HepG2 (cell line): ENCODE results near the gene GCM1. TPM values are rescaled to one million over a fixed set of nuclear protein-coding genes. Genes with fewer than 3 reads are reported as not detected.

Experiments used
- ARID4A ChIP-seq: sonication (generic); formaldehyde crosslinking; IDR thresholded peaks from 2 replicates; pipeline ENCODE4 v1.5.0; 2020; ENCODE audit warnings: mild to moderate bottlenecking, missing genetic modification reagents, borderline replicate concordance
- ARNT2 ChIP-seq: sonication (generic); formaldehyde crosslinking; IDR thresholded peaks from 2 replicates; pipeline ENCODE4 v1.8.0; 2022; ENCODE audit warnings: mild to moderate bottlenecking, low read depth, missing genetic modification reagents, moderate library complexity
- ATF6 ChIP-seq: sonication (generic); formaldehyde crosslinking; conservative IDR thresholded peaks from 2 replicates; pipeline ENCODE4 v1.4.0; 2020; ENCODE audit warnings: missing genetic modification reagents
- FOXP4 ChIP-seq: sonication (generic); formaldehyde crosslinking; IDR thresholded peaks from 2 replicates; pipeline ENCODE4 v1.4.0; 2020; ENCODE audit warnings: missing genetic modification reagents
- MAF1 ChIP-seq: sonication (generic); formaldehyde crosslinking; IDR thresholded peaks from 2 replicates; pipeline ENCODE4 v1.5.0; 2020; ENCODE audit warnings: missing genetic modification reagents, borderline replicate concordance
- POLR2G ChIP-seq: fragments of 200-400 bp; formaldehyde crosslinking; IDR thresholded peaks from 2 replicates; pipeline ENCODE4 v1.6.1; 2018; ENCODE audit warnings: mild to moderate bottlenecking, low read depth, low read length, moderate library complexity
- TIGD3 ChIP-seq: sonication (generic); formaldehyde crosslinking; IDR thresholded peaks from 2 replicates; pipeline ENCODE4 v1.5.1; 2020; ENCODE audit warnings: mild to moderate bottlenecking, missing genetic modification reagents, borderline replicate concordance
- ZBTB44 ChIP-seq: sonication (generic); formaldehyde crosslinking; IDR thresholded peaks from 2 replicates; pipeline ENCODE4 v1.4.0; 2020; ENCODE audit warnings: missing genetic modification reagents
- ZFP37 ChIP-seq: sonication (generic); formaldehyde crosslinking; IDR thresholded peaks from 2 replicates; pipeline ENCODE4 v1.4.0; 2020; ENCODE audit warnings: missing genetic modification reagents, borderline replicate concordance
- ZNF713 ChIP-seq: sonication (generic); formaldehyde crosslinking; IDR thresholded peaks from 2 replicates; pipeline ENCODE4 v1.4.0; 2020; ENCODE audit warnings: mild to moderate bottlenecking, missing genetic modification reagents
- ZNF766 ChIP-seq: sonication (generic); formaldehyde crosslinking; IDR thresholded peaks from 2 replicates; pipeline ENCODE4 v1.5.0; 2020; ENCODE audit warnings: missing genetic modification reagents, borderline replicate concordance
- ZNF776 ChIP-seq: sonication (generic); formaldehyde crosslinking; IDR thresholded peaks from 2 replicates; pipeline ENCODE4 v1.4.0; 2020; ENCODE audit warnings: mild to moderate bottlenecking, missing genetic modification reagents
- polyA plus RNA-seq, 8 experiments: library from polyadenylated mRNA; depleted of rRNA in 3 of 8; stranded (reverse) in 7 of 8; unstranded in 1 of 8; fragments of >200 nt; fragmentation: Illumina TruSeq in 4 of 8; extraction: Trizol in 4 of 8; gene quantifications; 2 replicates each; pipeline versions ENCODE4 v1.2.1 to v1.2.3, GENCODE V29; 2011 to 2016; ENCODE audit warnings: low read depth in 4 of 8, missing spikeins in 1 of 8, mixed read lengths in 1 of 8; ENCODE audit not compliant: insufficient read depth in 1 of 8
- total RNA-seq, 5 experiments: library from RNA; depleted of rRNA; stranded (reverse); fragments of >200 nt; fragmentation: Illumina TruSeq; extraction: Trizol; gene quantifications; 2 replicates each; pipeline ENCODE4 v1.2.3, GENCODE V29; 2016; ENCODE audit warnings: low read depth in 1 of 5

GCM1 gene
- total and polyA plus RNA-seq, 2 of the 13 experiments (the other 11 are each of a cell fraction or from before 2014, with no cell fraction given) = 0.04 to 0.13 TPM

DNA sequence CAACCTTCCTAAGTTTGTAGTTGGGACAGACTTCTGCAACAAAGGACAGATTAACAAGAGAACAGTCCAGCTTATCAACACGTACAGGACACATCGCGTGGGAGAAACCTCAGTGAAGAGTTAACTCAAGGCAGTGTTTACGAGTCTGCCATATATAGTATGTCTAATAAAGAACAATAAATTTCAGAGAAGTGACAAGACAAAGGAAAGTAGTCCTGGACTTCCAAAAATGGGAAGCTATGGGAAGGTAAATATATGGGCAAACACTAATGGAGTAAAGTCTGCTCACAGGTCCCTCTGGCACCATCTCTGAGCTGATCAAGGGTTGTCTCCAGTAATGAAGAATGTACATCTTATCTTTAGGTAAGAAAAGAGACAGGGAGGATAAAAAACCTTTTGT lies 34.9 kb downstream of the GCM1 start (continued):
- 0 out of 2 replicates have a peak, but pooled peaks have one; percentile 31 for TF ChIP-seq ARNT2 (CRISPR knock-in tag)
- TF ChIP-seq FOXP4 (CRISPR knock-in tag) = peak; percentile 33; the same call in 1 of the 2 replicates
- TF ChIP-seq ATF6 (CRISPR knock-in tag) = no peak
- TF ChIP-seq ARID4A (CRISPR knock-in tag) = no peak
- no peak for TF ChIP-seq MAF1 (CRISPR knock-in tag)
- TF ChIP-seq ZNF766 (CRISPR knock-in tag) = no peak
- TF ChIP-seq TIGD3 (CRISPR knock-in tag) = no peak
- no peak for TF ChIP-seq ZFP37
- no peak for TF ChIP-seq ZBTB44 (CRISPR knock-in tag)
- no peak for TF ChIP-seq POLR2G
- no peak for TF ChIP-seq ZNF713
- TF ChIP-seq ZNF776 = no peak
